WTC11 (cell line): ENCODE data around the gene NEUROD1. TPM values are rescaled to one million over a fixed set of nuclear protein-coding genes. Genes with fewer than 3 reads are reported as not detected.

Experiments
- ATAC-seq: fragments of 200-7000 bp; cut with Tn5 transposase; 2 replicates; pipeline ENCODE4 v1.10.0; 2021; ENCODE audit warnings: mild to moderate bottlenecking, moderate library complexity
- CTCF ChIA-PET: fragments of 300-600 bp; sonication (Branson Sonifier 250); formaldehyde crosslinking; loops from one replicate; lab custom pipeline; 2021; ENCODE audit warnings: antibody characterized with exemption; lab: Charles Lee
- POLR2A ChIA-PET: fragments of 350-600 bp; sonication (Branson Sonifier 250); formaldehyde crosslinking; loops from one replicate; lab custom pipeline; 2021; ENCODE audit warnings: antibody characterized with exemption; lab: Charles Lee
- DNase-seq: peaks from one replicate; pipeline ENCODE4 v3.0.0; 2021; ENCODE audit warnings: low spot score
- H3K27ac Mint-ChIP-seq: 2 replicates; pipeline ENCODE4 v1.8.0; 2021; ENCODE audit warnings: mixed read lengths
- H3K27me3 Mint-ChIP-seq: 2 replicates; pipeline ENCODE4 v1.8.0; 2021; ENCODE audit warnings: low read depth, mild to moderate bottlenecking, moderate library complexity, mixed read lengths
- H3K36me3 Mint-ChIP-seq: 2 replicates; pipeline ENCODE4 v1.8.0; 2021; ENCODE audit warnings: mixed read lengths
- H3K4me1 Mint-ChIP-seq: 2 replicates; pipeline ENCODE4 v1.8.0; 2022; ENCODE audit warnings: mixed read lengths
- H3K4me3 Mint-ChIP-seq: 2 replicates; pipeline ENCODE4 v1.8.0; 2021; ENCODE audit warnings: mild to moderate bottlenecking, moderate library complexity, mixed read lengths
- H3K9me3 Mint-ChIP-seq: 2 replicates; pipeline ENCODE4 v1.8.0; 2021; ENCODE audit warnings: mixed read lengths
- CBFB ChIP-seq: sonication (generic); formaldehyde crosslinking; IDR thresholded peaks from 2 replicates; pipeline ENCODE4 v1.8.1; 2022; ENCODE audit warnings: mild to moderate bottlenecking, low read depth, missing genetic modification reagents
- ESRRA ChIP-seq: sonication (generic); formaldehyde crosslinking; IDR thresholded peaks from 2 replicates; pipeline ENCODE4 v1.8.1; 2022; ENCODE audit warnings: mild to moderate bottlenecking, missing genetic modification reagents, borderline replicate concordance
- JAZF1 ChIP-seq: fragments of 250-450 bp; sonication (Bioruptor Pico); IDR thresholded peaks from 2 replicates; pipeline ENCODE4 v1.9.0; 2021; ENCODE audit warnings: moderate library complexity, mild to moderate bottlenecking, inconsistent platforms
- JUN ChIP-seq: sonication (generic); formaldehyde crosslinking; IDR thresholded peaks from 2 replicates; pipeline ENCODE4 v1.8.0; 2023; ENCODE audit warnings: mild to moderate bottlenecking, missing genetic modification reagents
- NFATC4 ChIP-seq: fragments of 250-450 bp; sonication (Bioruptor Pico); IDR thresholded peaks from 2 replicates; pipeline ENCODE4 v1.9.0; 2021; ENCODE audit warnings: mild to moderate bottlenecking
- NR3C1 ChIP-seq: sonication (generic); formaldehyde crosslinking; conservative IDR thresholded peaks from 2 replicates; pipeline ENCODE4 v1.8.1; 2023; ENCODE audit warnings: low read depth, mild to moderate bottlenecking, missing genetic modification reagents
- OVOL2 ChIP-seq: fragments of 250-450 bp; sonication (Bioruptor Pico); IDR thresholded peaks from 2 replicates; pipeline ENCODE4 v1.9.0; 2021; ENCODE audit warnings: mild to moderate bottlenecking, borderline replicate concordance
- RORB ChIP-seq: fragments of 250-450 bp; sonication (Bioruptor Pico); IDR thresholded peaks from 2 replicates; pipeline ENCODE4 v1.9.0; 2021; ENCODE audit warnings: mild to moderate bottlenecking
- SMAD3 ChIP-seq: sonication (generic); formaldehyde crosslinking; IDR thresholded peaks from 2 replicates; pipeline ENCODE4 v1.8.0; 2022; ENCODE audit warnings: missing genetic modification reagents, mild to moderate bottlenecking, borderline replicate concordance
- SOX15 ChIP-seq: fragments of 250-450 bp; sonication (Bioruptor Pico); IDR thresholded peaks from 2 replicates; pipeline ENCODE4 v1.9.0; 2021; ENCODE audit warnings: mild to moderate bottlenecking
- SP1 ChIP-seq: sonication (generic); formaldehyde crosslinking; conservative IDR thresholded peaks from 2 replicates; pipeline ENCODE4 v1.8.1; 2022; ENCODE audit warnings: missing genetic modification reagents
- TCF7 ChIP-seq: sonication (generic); formaldehyde crosslinking; IDR thresholded peaks from 2 replicates; pipeline ENCODE4 v1.8.0; 2022; ENCODE audit warnings: mild to moderate bottlenecking, low read depth, missing genetic modification reagents, moderate library complexity
- USF1 ChIP-seq: sonication (generic); formaldehyde crosslinking; IDR thresholded peaks from 2 replicates; pipeline ENCODE4 v1.8.0; 2022; ENCODE audit warnings: mild to moderate bottlenecking, missing genetic modification reagents
- ZBTB21 ChIP-seq: sonication (generic); formaldehyde crosslinking; IDR thresholded peaks from 2 replicates; pipeline ENCODE4 v1.8.1; 2023; ENCODE audit warnings: mild to moderate bottlenecking, missing genetic modification reagents, borderline replicate concordance
- ZNF138 ChIP-seq: sonication (generic); formaldehyde crosslinking; conservative IDR thresholded peaks from 2 replicates; pipeline ENCODE4 v1.8.1; 2022; ENCODE audit warnings: mild to moderate bottlenecking, moderate library complexity, missing genetic modification reagents
- ZNF263 ChIP-seq: sonication (generic); formaldehyde crosslinking; IDR thresholded peaks from 2 replicates; pipeline ENCODE4 v1.8.1; 2022; ENCODE audit warnings: low read depth, mild to moderate bottlenecking, moderate library complexity, missing genetic modification reagents
- ZNF281 ChIP-seq: sonication (generic); formaldehyde crosslinking; IDR thresholded peaks from 2 replicates; pipeline ENCODE4 v1.8.0; 2023; ENCODE audit warnings: mild to moderate bottlenecking, missing genetic modification reagents
- ZNF671 ChIP-seq: fragments of 250-450 bp; sonication (Bioruptor Pico); IDR thresholded peaks from 2 replicates; pipeline ENCODE4 v1.8.0; 2021; ENCODE audit warnings: mild to moderate bottlenecking
- total RNA-seq: library from RNA; stranded (reverse); gene quantifications from 3 replicates; pipeline ENCODE4 v1.2.3, GENCODE V29; 2021
- TF ChIP-seq, protein P1 (sequence below): sonication (generic); formaldehyde crosslinking; IDR thresholded peaks from 2 replicates; pipeline ENCODE4 v1.8.1; 2023; ENCODE audit warnings: mild to moderate bottlenecking, missing genetic modification reagents, moderate library complexity
- TF ChIP-seq, protein P2 (sequence below): fragments of 250-450 bp; sonication (Bioruptor Pico); IDR thresholded peaks from 2 replicates; pipeline ENCODE4 v1.8.0; 2021; ENCODE audit warnings: mild to moderate bottlenecking

The NEUROD1 gene
- total RNA-seq, 1 experiment from 2014 or later, result 0.07 TPM

- Mint-ChIP-seq H3K4me3 (no peak overlapping the region), H3K9me3 (peaks cover 6% of the 10 kb centered on the region), H3K27ac (no peak overlapping the region), H3K27me3 (peaks cover 4% of the 10 kb centered on the region; the same call in 1 of the 2 replicates), H3K36me3 (peaks cover 4% of the 10 kb centered on the region), H3K4me1 (no peaks in the 10 kb centered on the region)
- CTCF ChIA-PET, result interaction anchor here (0.9 kb wide), 1 partner anchor 17 kb away, joined by 3 read pairs; no protein-coding TSS in a partner anchor
- POLR2A ChIA-PET, result no interaction called here
- DNase-seq (no peak), ATAC-seq (no peak)
- TF ChIP-seq CBFB (CRISPR knock-in tag), result no peak
Measured at GRCh38 chr2:181697571-181697970, 17.3 kb upstream of the NEUROD1 start.

DNA sequence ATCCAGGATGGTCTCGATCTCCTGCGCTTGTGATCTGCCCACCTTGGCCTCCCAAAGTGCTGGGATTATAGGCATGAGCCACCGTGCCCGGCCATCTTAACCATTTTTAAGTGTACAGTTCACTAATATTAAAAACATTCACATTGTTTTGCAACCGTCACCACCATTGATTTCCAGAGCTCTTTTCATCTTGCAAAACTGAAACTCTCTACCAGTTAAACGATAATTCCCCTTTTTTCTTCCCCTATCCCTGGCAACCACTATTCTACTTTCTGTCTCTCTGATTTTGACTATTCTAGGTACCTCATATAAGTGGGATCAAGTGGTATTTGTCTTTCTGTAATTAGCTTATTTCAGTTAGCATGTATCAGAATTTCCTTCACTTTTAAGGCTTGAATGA lies 16.8 kb upstream of the NEUROD1 start:
- ATAC-seq (no peak), DNase-seq (no peak)
- Mint-ChIP-seq H3K27me3 (peaks cover 4% of the 10 kb centered on the region; the same call in 1 of the 2 replicates), H3K27ac (no peak overlapping the region), H3K9me3 (peaks cover 2% of the 10 kb centered on the region; the same call in 1 of the 2 replicates), H3K36me3 (no peaks in the 10 kb centered on the region), H3K4me1 (no peaks in the 10 kb centered on the region), H3K4me3 (no peak overlapping the region)
- TF ChIP-seq, protein P1, sequence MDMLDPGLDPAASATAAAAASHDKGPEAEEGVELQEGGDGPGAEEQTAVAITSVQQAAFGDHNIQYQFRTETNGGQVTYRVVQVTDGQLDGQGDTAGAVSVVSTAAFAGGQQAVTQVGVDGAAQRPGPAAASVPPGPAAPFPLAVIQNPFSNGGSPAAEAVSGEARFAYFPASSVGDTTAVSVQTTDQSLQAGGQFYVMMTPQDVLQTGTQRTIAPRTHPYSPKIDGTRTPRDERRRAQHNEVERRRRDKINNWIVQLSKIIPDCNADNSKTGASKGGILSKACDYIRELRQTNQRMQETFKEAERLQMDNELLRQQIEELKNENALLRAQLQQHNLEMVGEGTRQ (CRISPR knock-in tag), result no peak
- TF ChIP-seq RORB (CRISPR knock-in tag) (no peak), ZBTB21 (CRISPR knock-in tag) (no peak), ZNF263 (CRISPR knock-in tag) (no peak), ZNF281 (CRISPR knock-in tag) (no peak), JAZF1 (CRISPR knock-in tag) (no peak), JUN (CRISPR knock-in tag) (no peak), ESRRA (CRISPR knock-in tag) (no peak), ZNF671 (no peak), SMAD3 (CRISPR knock-in tag) (no peak), ZNF138 (CRISPR knock-in tag) (no peak), NFATC4 (CRISPR knock-in tag) (no peak), TCF7 (CRISPR knock-in tag) (no peak), USF1 (CRISPR knock-in tag) (no peak), OVOL2 (CRISPR knock-in tag) (no peak), NR3C1 (CRISPR knock-in tag) (no peak), SOX15 (CRISPR knock-in tag) (no peak), SP1 (CRISPR knock-in tag) (no peak)
- TF ChIP-seq, protein P2, sequence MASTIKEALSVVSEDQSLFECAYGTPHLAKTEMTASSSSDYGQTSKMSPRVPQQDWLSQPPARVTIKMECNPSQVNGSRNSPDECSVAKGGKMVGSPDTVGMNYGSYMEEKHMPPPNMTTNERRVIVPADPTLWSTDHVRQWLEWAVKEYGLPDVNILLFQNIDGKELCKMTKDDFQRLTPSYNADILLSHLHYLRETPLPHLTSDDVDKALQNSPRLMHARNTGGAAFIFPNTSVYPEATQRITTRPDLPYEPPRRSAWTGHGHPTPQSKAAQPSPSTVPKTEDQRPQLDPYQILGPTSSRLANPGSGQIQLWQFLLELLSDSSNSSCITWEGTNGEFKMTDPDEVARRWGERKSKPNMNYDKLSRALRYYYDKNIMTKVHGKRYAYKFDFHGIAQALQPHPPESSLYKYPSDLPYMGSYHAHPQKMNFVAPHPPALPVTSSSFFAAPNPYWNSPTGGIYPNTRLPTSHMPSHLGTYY (CRISPR knock-in tag), result no peak
- ChIA-PET CTCF (interaction anchor here (0.9 kb wide), 1 partner anchor 18 kb away, joined by 3 read pairs; no protein-coding TSS in a partner anchor), POLR2A (no interaction called here)
